HepG2 (cell line): Measurements from ENCODE around the gene IMP3. TPM values are rescaled to one million over a fixed set of nuclear protein-coding genes. Genes with fewer than 3 reads are reported as not detected.

ENCODE experiments used
- ATAC-seq: fragments of 200-7000 bp; cut with Tn5 transposase; 3 replicates; pipeline ENCODE4 v1.9.1; 2020; ENCODE audit warnings: mild to moderate bottlenecking, moderate library complexity
- BruUV-seq: library from RNA; stranded (reverse); fragments of 400-500 nt; replicated peaks from 2 replicates; lab custom pipeline; 2021; lab: Mats Ljungman, UMichigan
- CTCF ChIA-PET: fragments of 300-600 bp; formaldehyde crosslinking; extraction: SDS; loops from one replicate; lab custom pipeline; 2021; ENCODE audit warnings: low total read pairs, inconsistent platforms, low intra/inter-chr PET ratio; lab: Yijun Ruan, JAX
- POLR2A ChIA-PET: fragments of 350-600 bp; sonication (Branson Sonifier 250); formaldehyde crosslinking; loops from one replicate; lab custom pipeline; 2020; ENCODE audit warnings: antibody characterized with exemption, inconsistent platforms; lab: Yijun Ruan, JAX
- DNase-seq: peaks from one replicate; pipeline ENCODE4 v3.0.0-alpha.2; 2015; ENCODE audit warnings: low spot score
- FAIRE-seq: peaks from 3 replicates; lab custom pipeline; 2011; peaks lifted over from hg19 to GRCh38; lab: Jason Lieb, UNC
- H2AFZ ChIP-seq: one replicate; pipeline ENCODE4 v1.6.1; 2011; ENCODE audit warnings: low read length, inconsistent platforms
- H3K27ac ChIP-seq: fragments of 300-600 bp; 3 replicates; pipeline ENCODE4 v1.8.0; 2011; ENCODE audit warnings: mixed run types, mild to moderate bottlenecking, mixed read lengths, low read length, inconsistent platforms; ENCODE audit not compliant: insufficient read depth; ENCODE audit errors: extremely low read length
- H3K27me3 ChIP-seq, 2 experiments: fragments of 200-600 bp in 1 of 2; 2 replicates in 1 of 2; 3 replicates in 1 of 2; pipeline versions ENCODE4 v1.6.0 to v1.8.0; 2011; ENCODE audit warnings: low read length in 2 of 2, mild to moderate bottlenecking in 2 of 2, moderate library complexity in 2 of 2, inconsistent platforms in 1 of 2; ENCODE audit not compliant: insufficient read depth in 2 of 2, control insufficient read depth in 1 of 2
- H3K36me3 ChIP-seq, 2 experiments: fragments of 200-600 bp in 1 of 2; replicated peaks in 1 of 2; 2 replicates in 1 of 2; 3 replicates in 1 of 2; pipeline versions ENCODE4 v1.5.1 to v1.8.0; 2011; ENCODE audit warnings: low read length in 2 of 2, inconsistent platforms in 1 of 2; ENCODE audit not compliant: insufficient read depth in 2 of 2, control insufficient read depth in 1 of 2
- H3K4me1 ChIP-seq: 2 replicates; pipeline ENCODE4 v1.5.1; 2012; ENCODE audit warnings: low read length, inconsistent platforms; ENCODE audit not compliant: insufficient read depth
- H3K4me2 ChIP-seq: 2 replicates; pipeline ENCODE4 v1.6.0; 2011; ENCODE audit warnings: low read depth, low read length, inconsistent platforms
- H3K4me3 ChIP-seq, 3 experiments: fragments of 200-600 bp in 1 of 3; sonication (generic), shearing (Covaris generic) in 1 of 3; replicated peaks in 1 of 3; 2 replicates each; pipeline ENCODE4 v1.5.1; 2011 to 2016; ENCODE audit warnings: low read length in 3 of 3, inconsistent platforms in 2 of 3, low read depth in 2 of 3, mild to moderate bottlenecking in 2 of 3, control low read depth in 1 of 3, mixed read lengths in 1 of 3; ENCODE audit not compliant: insufficient read depth in 1 of 3
- H3K79me2 ChIP-seq: one replicate; pipeline ENCODE4 v1.6.1; 2011; ENCODE audit warnings: low read length, inconsistent platforms; ENCODE audit not compliant: insufficient read depth
- H3K9ac ChIP-seq: 2 replicates; pipeline ENCODE4 v1.6.0; 2011; ENCODE audit warnings: mild to moderate bottlenecking, low read depth, low read length, inconsistent platforms; ENCODE audit not compliant: insufficient read depth
- H3K9me3 ChIP-seq: 2 replicates; pipeline ENCODE4 v1.5.1; 2012; ENCODE audit warnings: mild to moderate bottlenecking, low read length
- H4K20me1 ChIP-seq: 2 replicates; pipeline ENCODE4 v1.6.0; 2011; ENCODE audit warnings: inconsistent platforms, mild to moderate bottlenecking, low read length, moderate library complexity; ENCODE audit not compliant: insufficient read depth
- ARNTL ChIP-seq: sonication (generic); formaldehyde crosslinking; IDR thresholded peaks from 2 replicates; pipeline ENCODE4 v1.4.0; 2020; ENCODE audit warnings: mild to moderate bottlenecking, missing genetic modification reagents
- IRF1 ChIP-seq: sonication (generic); formaldehyde crosslinking; IDR thresholded peaks from 2 replicates; pipeline ENCODE4 v1.4.0; 2020; ENCODE audit warnings: low read depth, mild to moderate bottlenecking, missing genetic modification reagents
- KDM3A ChIP-seq: IDR thresholded peaks from 2 replicates; pipeline ENCODE4 v1.6.1; 2018; ENCODE audit warnings: low read depth, missing compliant biosample characterization
- PTBP1 ChIP-seq: fragments of 200-400 bp; formaldehyde crosslinking; IDR thresholded peaks from 2 replicates; pipeline ENCODE4 v1.6.1; 2018; ENCODE audit warnings: low read length, low read depth; ENCODE audit not compliant: poor library complexity, severe bottlenecking
- RARA ChIP-seq: IDR thresholded peaks from 2 replicates; pipeline ENCODE4 v1.6.1; 2016; ENCODE audit warnings: missing genetic modification reagents, missing compliant biosample characterization
- SAP130 ChIP-seq: IDR thresholded peaks from 2 replicates; pipeline ENCODE4 v1.6.1; 2016; ENCODE audit warnings: low read depth
- SNRNP70 ChIP-seq: fragments of 200-400 bp; formaldehyde crosslinking; IDR thresholded peaks from 2 replicates; pipeline ENCODE4 v1.6.1; 2017; ENCODE audit warnings: mild to moderate bottlenecking, low read depth, low read length, moderate library complexity
- ZNF317 ChIP-seq: sonication (generic); formaldehyde crosslinking; IDR thresholded peaks from 2 replicates; pipeline ENCODE4 v1.5.0; 2020; ENCODE audit warnings: mild to moderate bottlenecking, missing genetic modification reagents
- ZNF431 ChIP-seq: sonication (generic); formaldehyde crosslinking; IDR thresholded peaks from 2 replicates; pipeline ENCODE4 v1.9.0; 2022; ENCODE audit warnings: missing genetic modification reagents, low read depth, mild to moderate bottlenecking, borderline replicate concordance
- ZNF777 ChIP-seq: sonication (generic); formaldehyde crosslinking; IDR thresholded peaks from 2 replicates; pipeline ENCODE4 v1.4.0; 2020; ENCODE audit warnings: missing genetic modification reagents
- ZSCAN9 ChIP-seq: IDR thresholded peaks from 2 replicates; pipeline ENCODE4 v1.6.1; 2016; ENCODE audit warnings: borderline replicate concordance
- WGBS: methylation state at CpG from one replicate; pipeline ENCODE4 v1.1.6; 2017; ENCODE audit warnings: low lambda C conversion rate; 5-methylcytosine and 5-hydroxymethylcytosine counted together
- in situ Hi-C: cut with HindIII; loops from 2 replicates; pipeline ENCODE4 v1.10.0; 2017; ENCODE audit warnings: low pct_unique_long_range_greater_than_20kb; ENCODE audit not compliant: extremely low pct_ligation_motif_present
- intact Hi-C: fragments of 100-400 bp; cut with micrococcal nuclease; formaldehyde crosslinking; loops from one replicate; pipeline ENCODE4 v1.10.0; 2022; ENCODE audit not compliant: unreplicated experiment
- polyA plus RNA-seq, 8 experiments: library from polyadenylated mRNA; depleted of rRNA in 3 of 8; stranded (reverse) in 7 of 8; unstranded in 1 of 8; fragments of >200 nt; fragmentation: Illumina TruSeq in 4 of 8; extraction: Trizol in 4 of 8; gene quantifications; 2 replicates each; pipeline versions ENCODE4 v1.2.1 to v1.2.3, GENCODE V29; 2011 to 2016; ENCODE audit warnings: low read depth in 4 of 8, missing spikeins in 1 of 8, mixed read lengths in 1 of 8; ENCODE audit not compliant: insufficient read depth in 1 of 8
- total RNA-seq, 5 experiments: library from RNA; depleted of rRNA; stranded (reverse); fragments of >200 nt; fragmentation: Illumina TruSeq; extraction: Trizol; gene quantifications; 2 replicates each; pipeline ENCODE4 v1.2.3, GENCODE V29; 2016; ENCODE audit warnings: low read depth in 1 of 5

The IMP3 gene
- total and polyA plus RNA-seq, 2 of the 13 experiments (the other 11 are each of a cell fraction or from before 2014, with no cell fraction given), result 38.3 to 143 TPM

GRCh38 chr15:75669879-75670212 is 29.8 kb upstream of the IMP3 start:
- BruUV-seq, result no TSS peak
- Histone ChIP-seq H3K27ac (no peak overlapping the region), H3K9me3 (no peaks in the 10 kb centered on the region), H3K4me2 (no peak overlapping the region), H3K36me3 (no peaks in the 10 kb centered on the region), H4K20me1 (no peaks in the 10 kb centered on the region), H3K4me3 (no peak overlapping the region), H3K9ac (no peak overlapping the region), H3K79me2 (no peaks in the 10 kb centered on the region), H3K27me3 (peaks cover 2 to 26% of the 10 kb centered on the region in 2 experiments; a peak in 3 of 5 replicates), H3K4me1 (peaks cover 53% of the 10 kb centered on the region), H2AFZ (no peak overlapping the region)
- CTCF ChIA-PET, result no interaction called here
- ATAC-seq (no peak), FAIRE-seq (no peak), DNase-seq (no peak)
- WGBS, result 43% methylated on average over 6 of the region's 6 CpGs
- in situ Hi-C loops (no loop called here), intact Hi-C loops (no loop called here)
- no peak for TF ChIP-seq ARNTL (CRISPR knock-in tag)
- TF ChIP-seq SNRNP70, result no peak
- TF ChIP-seq ZNF431 (CRISPR knock-in tag), result no peak
- TF ChIP-seq KDM3A (CRISPR knock-in tag), result no peak
- POLR2A ChIA-PET, result interaction anchor here (1.1 kb wide), 1 partner anchor 28 kb away, joined by 3 read pairs; no protein-coding TSS in a partner anchor

GRCh38 chr15:75669191-75669878 is 29.3 kb upstream of the IMP3 start:
- no peak overlapping the region for H3K9ac ChIP-seq
- FAIRE-seq (no peak), ATAC-seq (no peak), DNase-seq (no peak)
- peaks cover 2 to 25% of the 10 kb centered on the region in 2 experiments; a peak in 3 of 5 replicates for H3K27me3 ChIP-seq
- H3K4me2 ChIP-seq, result no peak overlapping the region
- H3K27ac ChIP-seq, result no peak overlapping the region
- ChIA-PET POLR2A (interaction anchor here (1.1 to 1.3 kb wide), 3 partner anchors 22 to 29 kb away, joined by 3 to 4 read pairs (median 3); partner anchors contain the start of genes IMP3 and SNX33), CTCF (no interaction called here)
- no peaks in the 10 kb centered on the region for H3K79me2 ChIP-seq
- H2AFZ ChIP-seq, result no peak overlapping the region
- no peaks in the 10 kb centered on the region for H4K20me1 ChIP-seq
- in situ Hi-C loops, result no loop called here
- BruUV-seq, result no TSS peak
- peaks cover 53% of the 10 kb centered on the region for H3K4me1 ChIP-seq
- H3K4me3 ChIP-seq, result no peak overlapping the region
- intact Hi-C loops, result no loop called here
- no peaks in the 10 kb centered on the region for H3K9me3 ChIP-seq
- 43% methylated on average over 7 of the region's 14 CpGs for WGBS
- no peaks in the 10 kb centered on the region for H3K36me3 ChIP-seq
- no peak for TF ChIP-seq PTBP1
- no peak for TF ChIP-seq RARA (CRISPR knock-in tag)
- no peak for TF ChIP-seq ZSCAN9 (CRISPR knock-in tag)
- no peak for TF ChIP-seq ZNF317 (CRISPR knock-in tag)
- no peak for TF ChIP-seq SAP130 (CRISPR knock-in tag)
- TF ChIP-seq ZNF777 (CRISPR knock-in tag), result no peak
- TF ChIP-seq IRF1 (CRISPR knock-in tag), result no peak
